ENCODE measurements around the gene PLEKHA1. TPM values are rescaled to one million over a fixed set of nuclear protein-coding genes. Genes with fewer than 3 reads are reported as not detected.

Gene PLEKHA1
- total and polyA plus RNA-seq, 2 of the 13 experiments (the other 11 are each of a cell fraction or from before 2014, with no cell fraction given) = 32.2 to 53.3 TPM

DNA sequence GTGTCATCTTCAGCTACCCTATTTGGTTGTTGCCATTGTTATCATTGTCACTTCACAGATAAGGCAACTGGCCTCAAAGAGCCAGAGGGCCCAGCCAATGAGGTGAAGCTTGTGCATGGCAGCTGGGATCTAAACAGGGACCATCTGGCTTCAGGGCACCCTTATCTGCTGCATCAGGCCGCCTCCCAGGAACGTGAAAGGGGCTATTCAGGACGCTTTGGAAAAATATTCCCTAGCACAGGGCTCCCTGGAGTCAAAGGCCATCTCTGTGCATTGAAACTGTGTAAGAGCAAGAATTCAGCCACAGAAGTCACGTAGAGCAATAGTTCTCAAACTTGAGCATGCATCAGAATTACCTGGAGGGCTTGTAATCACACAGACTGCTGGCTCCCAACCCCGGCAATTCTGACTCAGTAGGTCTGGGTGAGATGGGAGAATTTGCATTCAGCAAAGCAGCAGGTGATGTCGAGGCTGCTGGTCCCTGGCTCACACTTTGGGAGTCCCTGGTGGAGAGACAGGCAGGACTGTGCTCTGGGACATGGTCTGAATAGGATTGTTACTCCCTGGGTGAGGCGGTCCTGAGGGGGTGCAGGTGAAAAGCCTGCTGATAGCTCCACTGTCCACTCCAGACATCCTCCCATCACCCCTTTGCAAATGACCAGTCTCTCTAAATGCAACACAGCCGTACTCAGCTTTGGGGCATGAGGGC, 21.5 kb upstream of the PLEKHA1 start (continued):
- TF ChIP-seq, protein P1, sequence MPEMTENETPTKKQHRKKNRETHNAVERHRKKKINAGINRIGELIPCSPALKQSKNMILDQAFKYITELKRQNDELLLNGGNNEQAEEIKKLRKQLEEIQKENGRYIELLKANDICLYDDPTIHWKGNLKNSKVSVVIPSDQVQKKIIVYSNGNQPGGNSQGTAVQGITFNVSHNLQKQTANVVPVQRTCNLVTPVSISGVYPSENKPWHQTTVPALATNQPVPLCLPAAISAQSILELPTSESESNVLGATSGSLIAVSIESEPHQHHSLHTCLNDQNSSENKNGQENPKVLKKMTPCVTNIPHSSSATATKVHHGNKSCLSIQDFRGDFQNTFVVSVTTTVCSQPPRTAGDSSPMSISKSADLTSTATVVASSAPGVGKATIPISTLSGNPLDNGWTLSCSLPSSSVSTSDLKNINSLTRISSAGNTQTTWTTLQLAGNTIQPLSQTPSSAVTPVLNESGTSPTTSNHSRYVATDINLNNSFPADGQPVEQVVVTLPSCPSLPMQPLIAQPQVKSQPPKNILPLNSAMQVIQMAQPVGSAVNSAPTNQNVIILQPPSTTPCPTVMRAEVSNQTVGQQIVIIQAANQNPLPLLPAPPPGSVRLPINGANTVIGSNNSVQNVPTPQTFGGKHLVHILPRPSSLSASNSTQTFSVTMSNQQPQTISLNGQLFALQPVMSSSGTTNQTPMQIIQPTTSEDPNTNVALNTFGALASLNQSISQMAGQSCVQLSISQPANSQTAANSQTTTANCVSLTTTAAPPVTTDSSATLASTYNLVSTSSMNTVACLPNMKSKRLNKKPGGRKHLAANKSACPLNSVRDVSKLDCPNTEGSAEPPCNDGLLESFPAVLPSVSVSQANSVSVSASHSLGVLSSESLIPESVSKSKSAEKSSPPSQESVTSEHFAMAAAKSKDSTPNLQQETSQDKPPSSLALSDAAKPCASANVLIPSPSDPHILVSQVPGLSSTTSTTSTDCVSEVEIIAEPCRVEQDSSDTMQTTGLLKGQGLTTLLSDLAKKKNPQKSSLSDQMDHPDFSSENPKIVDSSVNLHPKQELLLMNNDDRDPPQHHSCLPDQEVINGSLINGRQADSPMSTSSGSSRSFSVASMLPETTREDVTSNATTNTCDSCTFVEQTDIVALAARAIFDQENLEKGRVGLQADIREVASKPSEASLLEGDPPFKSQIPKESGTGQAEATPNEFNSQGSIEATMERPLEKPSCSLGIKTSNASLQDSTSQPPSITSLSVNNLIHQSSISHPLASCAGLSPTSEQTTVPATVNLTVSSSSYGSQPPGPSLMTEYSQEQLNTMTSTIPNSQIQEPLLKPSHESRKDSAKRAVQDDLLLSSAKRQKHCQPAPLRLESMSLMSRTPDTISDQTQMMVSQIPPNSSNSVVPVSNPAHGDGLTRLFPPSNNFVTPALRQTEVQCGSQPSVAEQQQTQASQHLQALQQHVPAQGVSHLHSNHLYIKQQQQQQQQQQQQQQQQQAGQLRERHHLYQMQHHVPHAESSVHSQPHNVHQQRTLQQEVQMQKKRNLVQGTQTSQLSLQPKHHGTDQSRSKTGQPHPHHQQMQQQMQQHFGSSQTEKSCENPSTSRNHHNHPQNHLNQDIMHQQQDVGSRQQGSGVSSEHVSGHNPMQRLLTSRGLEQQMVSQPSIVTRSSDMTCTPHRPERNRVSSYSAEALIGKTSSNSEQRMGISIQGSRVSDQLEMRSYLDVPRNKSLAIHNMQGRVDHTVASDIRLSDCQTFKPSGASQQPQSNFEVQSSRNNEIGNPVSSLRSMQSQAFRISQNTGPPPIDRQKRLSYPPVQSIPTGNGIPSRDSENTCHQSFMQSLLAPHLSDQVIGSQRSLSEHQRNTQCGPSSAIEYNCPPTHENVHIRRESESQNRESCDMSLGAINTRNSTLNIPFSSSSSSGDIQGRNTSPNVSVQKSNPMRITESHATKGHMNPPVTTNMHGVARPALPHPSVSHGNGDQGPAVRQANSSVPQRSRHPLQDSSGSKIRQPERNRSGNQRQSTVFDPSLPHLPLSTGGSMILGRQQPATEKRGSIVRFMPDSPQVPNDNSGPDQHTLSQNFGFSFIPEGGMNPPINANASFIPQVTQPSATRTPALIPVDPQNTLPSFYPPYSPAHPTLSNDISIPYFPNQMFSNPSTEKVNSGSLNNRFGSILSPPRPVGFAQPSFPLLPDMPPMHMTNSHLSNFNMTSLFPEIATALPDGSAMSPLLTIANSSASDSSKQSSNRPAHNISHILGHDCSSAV (CRISPR knock-in tag; IDR thresholded peaks at IDR 0.05; ENCODE audit: borderline replicate concordance) = no peak
- TF ChIP-seq SOX13 (IDR thresholded peaks at IDR 0.05) (0 out of 2 replicates have a peak, but pooled peaks have one; percentile 23), SOX13 (CRISPR knock-in tag; conservative IDR thresholded peaks at IDR 0.05 in 1 of 2, IDR thresholded peaks at IDR 0.05 in 1 of 2) (peak in 1 of 2 experiments; percentile 71; a peak in 2 of 4 replicates), ZSCAN31 (CRISPR knock-in tag; IDR thresholded peaks at IDR 0.05; ENCODE audit: low read depth) (no peak), KAT7 (CRISPR knock-in tag; IDR thresholded peaks at IDR 0.05; ENCODE audit: borderline replicate concordance) (no peak), GPN1 (CRISPR knock-in tag; IDR thresholded peaks at IDR 0.05; ENCODE audit: borderline replicate concordance) (no peak), RCOR2 (CRISPR knock-in tag; IDR thresholded peaks at IDR 0.05) (0 out of 2 replicates have a peak, but pooled peaks have one; percentile 7), ZNF326 (CRISPR knock-in tag; IDR thresholded peaks at IDR 0.05; ENCODE audit: borderline replicate concordance) (no peak), FOSL1 (CRISPR knock-in tag; IDR thresholded peaks at IDR 0.05; ENCODE audit: borderline replicate concordance) (no peak), NR2F2 (IDR thresholded peaks at IDR 0.05; ENCODE audit: borderline replicate concordance, low read depth) (0 out of 2 replicates have a peak, but pooled peaks have one; percentile 23), HIVEP1 (CRISPR knock-in tag; IDR thresholded peaks at IDR 0.05) (no peak), ZEB1 (IDR thresholded peaks at IDR 0.05; ENCODE audit: insufficient replicate concordance, low read depth) (no peak), ZNF713 (CRISPR knock-in tag; IDR thresholded peaks at IDR 0.05) (no peak), PHF21A (CRISPR knock-in tag; IDR thresholded peaks at IDR 0.05) (peak; percentile 78), HNF4G (IDR thresholded peaks at IDR 0.05; ENCODE audit: borderline replicate concordance, low read depth, low read length) (0 out of 2 replicates have a peak, but pooled peaks have one; percentile 28), HNF4G (CRISPR knock-in tag; IDR thresholded peaks at IDR 0.05; ENCODE audit: borderline replicate concordance, low read depth) (no peak), ATF7-NPFF (CRISPR knock-in tag; IDR thresholded peaks at IDR 0.05; ENCODE audit: low read depth) (0 out of 2 replicates have a peak, but pooled peaks have one; percentile 21)
- TF ChIP-seq, protein P2, sequence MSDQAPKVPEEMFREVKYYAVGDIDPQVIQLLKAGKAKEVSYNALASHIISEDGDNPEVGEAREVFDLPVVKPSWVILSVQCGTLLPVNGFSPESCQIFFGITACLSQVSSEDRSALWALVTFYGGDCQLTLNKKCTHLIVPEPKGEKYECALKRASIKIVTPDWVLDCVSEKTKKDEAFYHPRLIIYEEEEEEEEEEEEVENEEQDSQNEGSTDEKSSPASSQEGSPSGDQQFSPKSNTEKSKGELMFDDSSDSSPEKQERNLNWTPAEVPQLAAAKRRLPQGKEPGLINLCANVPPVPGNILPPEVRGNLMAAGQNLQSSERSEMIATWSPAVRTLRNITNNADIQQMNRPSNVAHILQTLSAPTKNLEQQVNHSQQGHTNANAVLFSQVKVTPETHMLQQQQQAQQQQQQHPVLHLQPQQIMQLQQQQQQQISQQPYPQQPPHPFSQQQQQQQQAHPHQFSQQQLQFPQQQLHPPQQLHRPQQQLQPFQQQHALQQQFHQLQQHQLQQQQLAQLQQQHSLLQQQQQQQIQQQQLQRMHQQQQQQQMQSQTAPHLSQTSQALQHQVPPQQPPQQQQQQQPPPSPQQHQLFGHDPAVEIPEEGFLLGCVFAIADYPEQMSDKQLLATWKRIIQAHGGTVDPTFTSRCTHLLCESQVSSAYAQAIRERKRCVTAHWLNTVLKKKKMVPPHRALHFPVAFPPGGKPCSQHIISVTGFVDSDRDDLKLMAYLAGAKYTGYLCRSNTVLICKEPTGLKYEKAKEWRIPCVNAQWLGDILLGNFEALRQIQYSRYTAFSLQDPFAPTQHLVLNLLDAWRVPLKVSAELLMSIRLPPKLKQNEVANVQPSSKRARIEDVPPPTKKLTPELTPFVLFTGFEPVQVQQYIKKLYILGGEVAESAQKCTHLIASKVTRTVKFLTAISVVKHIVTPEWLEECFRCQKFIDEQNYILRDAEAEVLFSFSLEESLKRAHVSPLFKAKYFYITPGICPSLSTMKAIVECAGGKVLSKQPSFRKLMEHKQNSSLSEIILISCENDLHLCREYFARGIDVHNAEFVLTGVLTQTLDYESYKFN (CRISPR knock-in tag; conservative IDR thresholded peaks at IDR 0.05) = peak; percentile 35; the same call in 1 of the 2 replicates
